ENCODE measurements around the gene CCDC152.

DNA sequence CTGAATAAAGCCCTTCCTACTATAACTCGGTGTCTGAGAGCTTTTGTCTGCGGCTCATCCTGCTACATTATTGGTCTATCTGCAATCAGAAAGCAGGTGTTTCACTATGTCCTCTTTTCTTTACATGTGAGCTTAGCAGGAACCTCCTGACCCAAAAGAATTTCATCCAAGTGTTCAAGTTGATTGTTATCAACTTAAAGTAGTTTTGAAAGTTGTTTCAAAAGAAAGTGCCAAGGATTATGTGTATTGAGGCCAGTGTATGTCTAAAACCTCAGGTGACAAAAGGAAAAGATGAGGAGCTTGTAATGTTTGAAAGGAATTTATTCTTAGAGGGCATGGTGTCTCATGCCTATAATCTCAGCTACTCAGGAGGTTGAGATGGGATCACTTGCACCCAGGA, 63.1 kb downstream of the CCDC152 start:
- TF ChIP-seq, protein P1, sequence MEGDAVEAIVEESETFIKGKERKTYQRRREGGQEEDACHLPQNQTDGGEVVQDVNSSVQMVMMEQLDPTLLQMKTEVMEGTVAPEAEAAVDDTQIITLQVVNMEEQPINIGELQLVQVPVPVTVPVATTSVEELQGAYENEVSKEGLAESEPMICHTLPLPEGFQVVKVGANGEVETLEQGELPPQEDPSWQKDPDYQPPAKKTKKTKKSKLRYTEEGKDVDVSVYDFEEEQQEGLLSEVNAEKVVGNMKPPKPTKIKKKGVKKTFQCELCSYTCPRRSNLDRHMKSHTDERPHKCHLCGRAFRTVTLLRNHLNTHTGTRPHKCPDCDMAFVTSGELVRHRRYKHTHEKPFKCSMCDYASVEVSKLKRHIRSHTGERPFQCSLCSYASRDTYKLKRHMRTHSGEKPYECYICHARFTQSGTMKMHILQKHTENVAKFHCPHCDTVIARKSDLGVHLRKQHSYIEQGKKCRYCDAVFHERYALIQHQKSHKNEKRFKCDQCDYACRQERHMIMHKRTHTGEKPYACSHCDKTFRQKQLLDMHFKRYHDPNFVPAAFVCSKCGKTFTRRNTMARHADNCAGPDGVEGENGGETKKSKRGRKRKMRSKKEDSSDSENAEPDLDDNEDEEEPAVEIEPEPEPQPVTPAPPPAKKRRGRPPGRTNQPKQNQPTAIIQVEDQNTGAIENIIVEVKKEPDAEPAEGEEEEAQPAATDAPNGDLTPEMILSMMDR (conservative IDR thresholded peaks at IDR 0.05) = no peak
- TF ChIP-seq EZH2 (IDR thresholded peaks at IDR 0.05; ENCODE audit: low read depth) = no peak
